Measurements from ENCODE around the gene OR52A1.
A peak's percentile ranks its signal among the peaks of the same experiment; 100 is the strongest.

The OR52A1 gene

GRCh38 chr11:5131584-5132335 is 22.8 kb downstream of the OR52A1 start:
- DNase-seq: no peak

- DNase-seq: no peak
Observed at GRCh38 chr11:5129457-5129877, 25.1 kb downstream of the OR52A1 start.

- no peak for DNase-seq
Observed at GRCh38 chr11:5124891-5125620, 29.5 kb downstream of the OR52A1 start.

GRCh38 chr11:5123802-5124521 is 30.6 kb downstream of the OR52A1 start:
- peak; percentile 0 for DNase-seq

- DNase-seq: no peak
Observed at GRCh38 chr11:5118893-5119292, 35.7 kb downstream of the OR52A1 start.

GRCh38 chr11:5117588-5117987 is 37.0 kb downstream of the OR52A1 start:
- DNase-seq: no peak

- no peak for DNase-seq
Observed at GRCh38 chr11:5115339-5115738, 39.2 kb downstream of the OR52A1 start.

- DNase-seq: no peak
Observed at GRCh38 chr11:5107285-5107684, 47.3 kb downstream of the OR52A1 start.

- no peak for DNase-seq
Observed at GRCh38 chr11:5103066-5103465, 51.5 kb downstream of the OR52A1 start.

- DNase-seq: no peak
Observed at GRCh38 chr11:5102246-5102645, 52.3 kb downstream of the OR52A1 start.

- no peak for DNase-seq
Observed at GRCh38 chr11:5096011-5096410, 58.5 kb downstream of the OR52A1 start.
